TTC549 (cell line): Measurements from ENCODE around the gene HMGXB4.
"Not testable (repeated sequence)": the region's sequence is repeated elsewhere in the genome, so short reads cannot be mapped to it uniquely, and the experiment has no call there.

ENCODE experiments used
- FAIRE-seq: peaks from 2 replicates; lab custom pipeline; 2012; peaks lifted over from hg19 to GRCh38; lab: Jason Lieb, UNC

The HMGXB4 gene

GRCh38 chr22:35257321-35258190 is at the start of gene HMGXB4:
Gene HMGXB4 (plus strand): TSS chr22:35257493. CDS start chr22:35262391, 4,898 bp downstream.
- FAIRE-seq = no peak

- FAIRE-seq = no peak
Measured at GRCh38 chr22:35208003-35208402, 49.3 kb upstream of the HMGXB4 start.

- no peak for FAIRE-seq
Measured at GRCh38 chr22:35209203-35209602, 48.1 kb upstream of the HMGXB4 start.

GRCh38 chr22:35212009-35212408 is 45.3 kb upstream of the HMGXB4 start:
- no peak for FAIRE-seq

GRCh38 chr22:35212996-35213395 is 44.3 kb upstream of the HMGXB4 start:
- no peak for FAIRE-seq

GRCh38 chr22:35214968-35215367 is 42.3 kb upstream of the HMGXB4 start:
- no peak for FAIRE-seq

GRCh38 chr22:35215993-35216392 is 41.3 kb upstream of the HMGXB4 start:
- FAIRE-seq = no peak

- no peak for FAIRE-seq
Measured at GRCh38 chr22:35217527-35217926, 39.8 kb upstream of the HMGXB4 start.

GRCh38 chr22:35218079-35218478 is 39.2 kb upstream of the HMGXB4 start:
- no peak for FAIRE-seq

- no peak for FAIRE-seq
Measured at GRCh38 chr22:35219012-35219411, 38.3 kb upstream of the HMGXB4 start.

- FAIRE-seq = no peak
Measured at GRCh38 chr22:35220221-35220620, 37.1 kb upstream of the HMGXB4 start.

GRCh38 chr22:35225010-35225409 is 32.3 kb upstream of the HMGXB4 start:
- FAIRE-seq = no peak

GRCh38 chr22:35226958-35227647 is 30.2 kb upstream of the HMGXB4 start:
- FAIRE-seq = no peak

- no peak for FAIRE-seq
Measured at GRCh38 chr22:35229865-35230264, 27.4 kb upstream of the HMGXB4 start.

GRCh38 chr22:35230417-35230816 is 26.9 kb upstream of the HMGXB4 start:
- no peak for FAIRE-seq

GRCh38 chr22:35230839-35231584 is 26.3 kb upstream of the HMGXB4 start:
- no peak for FAIRE-seq

- FAIRE-seq = no peak
Measured at GRCh38 chr22:35231585-35232084, 25.7 kb upstream of the HMGXB4 start.

GRCh38 chr22:35238749-35239148 is 18.5 kb upstream of the HMGXB4 start:
- FAIRE-seq = not testable (repeated sequence)

- not testable (repeated sequence) for FAIRE-seq
Measured at GRCh38 chr22:35244507-35244906, 12.8 kb upstream of the HMGXB4 start.

- no peak for FAIRE-seq
Measured at GRCh38 chr22:35250156-35250555, 7.1 kb upstream of the HMGXB4 start.

- FAIRE-seq = no peak
Measured at GRCh38 chr22:35253946-35254345, 3.3 kb upstream of the HMGXB4 start.

- FAIRE-seq = no peak
Measured at GRCh38 chr22:35257002-35257320, 332 bp upstream of the HMGXB4 start.
